ENCODE results near the gene STX8. TPM values are rescaled to one million over a fixed set of nuclear protein-coding genes. Genes with fewer than 3 reads are reported as not detected.

STX8 gene
- total RNA-seq, 1 donor from 2014 or later, result 54.8 TPM

- Histone ChIP-seq H3K4me2 (ENCODE audit: low read length) (no peak overlapping the region), H3K9me3 (ENCODE audit: insufficient read depth, low read depth, low read length) (no peaks in the 10 kb centered on the region), H3K4me1 (ENCODE audit: insufficient read depth, low read length) (no peaks in the 10 kb centered on the region), H4K20me1 (ENCODE audit: insufficient read depth, low read length) (no peaks in the 10 kb centered on the region), H3K9ac (ENCODE audit: low read length) (no peak overlapping the region), H3K27ac (ENCODE audit: low read depth, low read length) (no peak overlapping the region), H3K4me3 (ENCODE audit: insufficient read depth, low read depth, low read length) (no peak overlapping the region), H3K27me3 (ENCODE audit: insufficient read depth, low read length) (peaks cover 8% of the 10 kb centered on the region), H3K36me3 (ENCODE audit: insufficient read depth, low read length) (no peaks in the 10 kb centered on the region), H2AFZ (ENCODE audit: low read depth, low read length) (no peak overlapping the region), H3K79me2 (ENCODE audit: insufficient read depth, low read length) (no peaks in the 10 kb centered on the region)
- TF ChIP-seq EZH2 (IDR thresholded peaks at IDR 0.05; ENCODE audit: insufficient read depth, low read length) (no peak), CTCF (IDR thresholded peaks at IDR 0.05; ENCODE audit: insufficient read depth, low read depth, low read length) (no peak)
- Mint-ChIP-seq H3K9me3 (ENCODE audit: unreplicated experiment) (peaks cover 3% of the 10 kb centered on the region), H3K4me3 (ENCODE audit: unreplicated experiment) (no peak overlapping the region), H3K36me3 (ENCODE audit: low read depth, unreplicated experiment) (no peaks in the 10 kb centered on the region), H3K27ac (ENCODE audit: unreplicated experiment) (no peak overlapping the region), H3K27me3 (ENCODE audit: low read depth, unreplicated experiment) (peaks cover 54% of the 10 kb centered on the region), H3K4me1 (ENCODE audit: low read depth, unreplicated experiment) (no peaks in the 10 kb centered on the region)
- FAIRE-seq (no peak), DNase-seq (ENCODE audit: low read depth) (no peak)
Measured at GRCh38 chr17:9204637-9205329, 370.8 kb downstream of the STX8 start.

GRCh38 chr17:9203771-9204425 lies 371.7 kb downstream of the STX8 start:
- no peaks in the 10 kb centered on the region for H3K4me1 Mint-ChIP-seq (ENCODE audit: low read depth, unreplicated experiment)
- Histone ChIP-seq H3K4me2 (ENCODE audit: low read length) (no peak overlapping the region), H3K4me3 (ENCODE audit: insufficient read depth, low read depth, low read length) (no peak overlapping the region), H2AFZ (ENCODE audit: low read depth, low read length) (no peak overlapping the region), H3K4me1 (ENCODE audit: insufficient read depth, low read length) (no peaks in the 10 kb centered on the region), H3K27me3 (ENCODE audit: insufficient read depth, low read length) (peaks cover 8% of the 10 kb centered on the region), H3K36me3 (ENCODE audit: insufficient read depth, low read length) (no peaks in the 10 kb centered on the region), H4K20me1 (ENCODE audit: insufficient read depth, low read length) (no peaks in the 10 kb centered on the region), H3K9me3 (ENCODE audit: insufficient read depth, low read depth, low read length) (no peaks in the 10 kb centered on the region), H3K9ac (ENCODE audit: low read length) (no peak overlapping the region), H3K79me2 (ENCODE audit: insufficient read depth, low read length) (no peaks in the 10 kb centered on the region), H3K27ac (ENCODE audit: low read depth, low read length) (no peak overlapping the region)
- H3K4me3 Mint-ChIP-seq (ENCODE audit: unreplicated experiment), result no peak overlapping the region
- no peak overlapping the region for H3K27ac Mint-ChIP-seq (ENCODE audit: unreplicated experiment)
- peaks cover 10% of the 10 kb centered on the region for H3K9me3 Mint-ChIP-seq (ENCODE audit: unreplicated experiment)
- FAIRE-seq (no peak), DNase-seq (ENCODE audit: low read depth) (no peak)
- TF ChIP-seq EZH2 (IDR thresholded peaks at IDR 0.05; ENCODE audit: insufficient read depth, low read length) (no peak), CTCF (IDR thresholded peaks at IDR 0.05; ENCODE audit: insufficient read depth, low read depth, low read length) (no peak)
- peaks cover 3% of the 10 kb centered on the region for H3K36me3 Mint-ChIP-seq (ENCODE audit: low read depth, unreplicated experiment)
- peaks cover 53% of the 10 kb centered on the region for H3K27me3 Mint-ChIP-seq (ENCODE audit: low read depth, unreplicated experiment)

GRCh38 chr17:9202532-9202931 lies 373.1 kb downstream of the STX8 start:
- Histone ChIP-seq H3K9me3 (ENCODE audit: insufficient read depth, low read depth, low read length) (no peaks in the 10 kb centered on the region), H3K79me2 (ENCODE audit: insufficient read depth, low read length) (no peaks in the 10 kb centered on the region), H3K4me1 (ENCODE audit: insufficient read depth, low read length) (no peaks in the 10 kb centered on the region), H3K27ac (ENCODE audit: low read depth, low read length) (no peak overlapping the region), H3K9ac (ENCODE audit: low read length) (no peak overlapping the region), H3K4me3 (ENCODE audit: insufficient read depth, low read depth, low read length) (no peak overlapping the region), H3K36me3 (ENCODE audit: insufficient read depth, low read length) (no peaks in the 10 kb centered on the region), H3K4me2 (ENCODE audit: low read length) (no peak overlapping the region), H4K20me1 (ENCODE audit: insufficient read depth, low read length) (no peaks in the 10 kb centered on the region), H2AFZ (ENCODE audit: low read depth, low read length) (no peak overlapping the region), H3K27me3 (ENCODE audit: insufficient read depth, low read length) (peaks cover 8% of the 10 kb centered on the region)
- no peak overlapping the region for H3K4me3 Mint-ChIP-seq (ENCODE audit: unreplicated experiment)
- peaks cover 54% of the 10 kb centered on the region for H3K27me3 Mint-ChIP-seq (ENCODE audit: low read depth, unreplicated experiment)
- H3K36me3 Mint-ChIP-seq (ENCODE audit: low read depth, unreplicated experiment), result peaks cover 3% of the 10 kb centered on the region
- no peak for DNase-seq (ENCODE audit: low read depth)
- FAIRE-seq, result no peak
- no peak overlapping the region for H3K27ac Mint-ChIP-seq (ENCODE audit: unreplicated experiment)
- peaks cover 16% of the 10 kb centered on the region for H3K9me3 Mint-ChIP-seq (ENCODE audit: unreplicated experiment)
- H3K4me1 Mint-ChIP-seq (ENCODE audit: low read depth, unreplicated experiment), result no peaks in the 10 kb centered on the region
- TF ChIP-seq CTCF (IDR thresholded peaks at IDR 0.05; ENCODE audit: insufficient read depth, low read depth, low read length), result no peak
- TF ChIP-seq EZH2 (IDR thresholded peaks at IDR 0.05; ENCODE audit: insufficient read depth, low read length), result no peak

Measured in astrocyte (in vitro differentiated cells and primary cell).